ENCODE results near the gene PPFIBP1.

PPFIBP1 gene

GRCh38 chr12:27665704-27666103 is 141.7 kb downstream of the PPFIBP1 start:
- no peak for DNase-seq (ENCODE audit: low read depth)

- DNase-seq (ENCODE audit: low read depth), result no peak
Observed at GRCh38 chr12:27666510-27666909, 142.5 kb downstream of the PPFIBP1 start.

- no peak for DNase-seq (ENCODE audit: low read depth)
Observed at GRCh38 chr12:27667540-27667939, 143.5 kb downstream of the PPFIBP1 start.

GRCh38 chr12:27672051-27672450 is 148.0 kb downstream of the PPFIBP1 start:
- DNase-seq (ENCODE audit: low read depth), result no peak

GRCh38 chr12:27672643-27673042 is 148.6 kb downstream of the PPFIBP1 start:
- DNase-seq (ENCODE audit: low read depth), result no peak

- no peak for DNase-seq (ENCODE audit: low read depth)
Observed at GRCh38 chr12:27673101-27673718, 149.2 kb downstream of the PPFIBP1 start.

- DNase-seq (ENCODE audit: low read depth), result no peak
Observed at GRCh38 chr12:27674989-27675388, 151.0 kb downstream of the PPFIBP1 start.

GRCh38 chr12:27680619-27681018 is 156.6 kb downstream of the PPFIBP1 start:
- DNase-seq (ENCODE audit: low read depth), result no peak

- no peak for DNase-seq (ENCODE audit: low read depth)
Observed at GRCh38 chr12:27682534-27682933, 158.5 kb downstream of the PPFIBP1 start.

GRCh38 chr12:27685274-27685673 is 161.3 kb downstream of the PPFIBP1 start:
- no peak for DNase-seq (ENCODE audit: low read depth)

- no peak for DNase-seq (ENCODE audit: low read depth)
Observed at GRCh38 chr12:27686147-27686546, 162.1 kb downstream of the PPFIBP1 start.

- no peak for DNase-seq (ENCODE audit: low read depth)
Observed at GRCh38 chr12:27688671-27689070, 164.7 kb downstream of the PPFIBP1 start.

- DNase-seq (ENCODE audit: low read depth), result no peak
Observed at GRCh38 chr12:27689558-27690180, 165.7 kb downstream of the PPFIBP1 start.

GRCh38 chr12:27693403-27693802 is 169.4 kb downstream of the PPFIBP1 start:
- no peak for DNase-seq (ENCODE audit: low read depth)

- no peak for DNase-seq (ENCODE audit: low read depth)
Observed at GRCh38 chr12:27695556-27696292, 171.7 kb downstream of the PPFIBP1 start.

GRCh38 chr12:27696293-27696652 is 172.3 kb downstream of the PPFIBP1 start, which contains the start of gene REP15:
REP15 (plus strand) TSS chr12:27696447; CDS start chr12:27696563, 116 bp downstream.
- DNase-seq (ENCODE audit: low read depth), result no peak

GRCh38 chr12:27696864-27697564 is 173.0 kb downstream of the PPFIBP1 start:
- no peak for DNase-seq (ENCODE audit: low read depth)

- peak; percentile 10 for DNase-seq (ENCODE audit: low read depth)
Observed at GRCh38 chr12:27703720-27704452, 179.9 kb downstream of the PPFIBP1 start.

- no peak for DNase-seq (ENCODE audit: low read depth)
Observed at GRCh38 chr12:27705263-27705662, 181.3 kb downstream of the PPFIBP1 start.

- no peak for DNase-seq (ENCODE audit: low read depth)
Observed at GRCh38 chr12:27707216-27707615, 183.2 kb downstream of the PPFIBP1 start.

- no peak for DNase-seq (ENCODE audit: low read depth)
Observed at GRCh38 chr12:27709212-27709931, 185.4 kb downstream of the PPFIBP1 start.

Measured in T-helper 22 cell (primary cell).